Progenitor cell of endocrine pancreas (in vitro differentiated cells): ENCODE measurements around the gene PAQR5. TPM values are rescaled to one million over a fixed set of nuclear protein-coding genes. Genes with fewer than 3 reads are reported as not detected.

ENCODE experiments used
- DNase-seq: peaks from one replicate; pipeline ENCODE4 v3.0.0; 2021; ENCODE audit warnings: low spot score; ENCODE audit not compliant: unreplicated experiment
- H3K27ac Mint-ChIP-seq: 2 replicates; pipeline ENCODE4 v1.8.0; 2021; ENCODE audit warnings: mild to moderate bottlenecking, moderate library complexity, mixed read lengths
- H3K27me3 Mint-ChIP-seq: 2 replicates; pipeline ENCODE4 v1.8.0; 2021; ENCODE audit warnings: mixed read lengths
- H3K36me3 Mint-ChIP-seq: 2 replicates; pipeline ENCODE4 v1.8.0; 2022; ENCODE audit warnings: mixed read lengths; ENCODE audit not compliant: insufficient read depth
- H3K4me1 Mint-ChIP-seq: 2 replicates; pipeline ENCODE4 v1.8.0; 2021; ENCODE audit warnings: low read depth, mixed read lengths
- H3K4me3 Mint-ChIP-seq: 2 replicates; pipeline ENCODE4 v1.8.0; 2021; ENCODE audit warnings: low read depth, mild to moderate bottlenecking, moderate library complexity, mixed read lengths
- H3K9me3 Mint-ChIP-seq: 2 replicates; pipeline ENCODE4 v1.8.0; 2021; ENCODE audit warnings: low read depth, mixed read lengths
- total RNA-seq: library from RNA; stranded (reverse); gene quantifications from 2 replicates; pipeline ENCODE4 v1.2.1, GENCODE V29; 2021
- TF ChIP-seq, protein P1 (sequence below): fragments of 200-600 bp; sonication (generic); IDR thresholded peaks from one replicate; pipeline ENCODE4 v1.5.0; 2021; ENCODE audit warnings: antibody characterized with exemption, mild to moderate bottlenecking; ENCODE audit not compliant: unreplicated experiment

The PAQR5 gene
- total RNA-seq, 1 donor from 2014 or later = 14.6 TPM

GRCh38 chr15:69405110-69405509 lies 106.4 kb downstream of the PAQR5 start:
- Mint-ChIP-seq H3K27me3 (no peaks in the 10 kb centered on the region), H3K27ac (no peak overlapping the region), H3K4me1 (no peaks in the 10 kb centered on the region), H3K36me3 (peaks cover 7% of the 10 kb centered on the region), H3K4me3 (no peak overlapping the region), H3K9me3 (no peaks in the 10 kb centered on the region)
- TF ChIP-seq, protein P1, sequence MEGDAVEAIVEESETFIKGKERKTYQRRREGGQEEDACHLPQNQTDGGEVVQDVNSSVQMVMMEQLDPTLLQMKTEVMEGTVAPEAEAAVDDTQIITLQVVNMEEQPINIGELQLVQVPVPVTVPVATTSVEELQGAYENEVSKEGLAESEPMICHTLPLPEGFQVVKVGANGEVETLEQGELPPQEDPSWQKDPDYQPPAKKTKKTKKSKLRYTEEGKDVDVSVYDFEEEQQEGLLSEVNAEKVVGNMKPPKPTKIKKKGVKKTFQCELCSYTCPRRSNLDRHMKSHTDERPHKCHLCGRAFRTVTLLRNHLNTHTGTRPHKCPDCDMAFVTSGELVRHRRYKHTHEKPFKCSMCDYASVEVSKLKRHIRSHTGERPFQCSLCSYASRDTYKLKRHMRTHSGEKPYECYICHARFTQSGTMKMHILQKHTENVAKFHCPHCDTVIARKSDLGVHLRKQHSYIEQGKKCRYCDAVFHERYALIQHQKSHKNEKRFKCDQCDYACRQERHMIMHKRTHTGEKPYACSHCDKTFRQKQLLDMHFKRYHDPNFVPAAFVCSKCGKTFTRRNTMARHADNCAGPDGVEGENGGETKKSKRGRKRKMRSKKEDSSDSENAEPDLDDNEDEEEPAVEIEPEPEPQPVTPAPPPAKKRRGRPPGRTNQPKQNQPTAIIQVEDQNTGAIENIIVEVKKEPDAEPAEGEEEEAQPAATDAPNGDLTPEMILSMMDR = no peak
- no peak for DNase-seq

GRCh38 chr15:69407719-69408400 lies 109.1 kb downstream of the PAQR5 start:
- no peak overlapping the region for H3K4me3 Mint-ChIP-seq
- H3K27ac Mint-ChIP-seq = no peak overlapping the region
- no peaks in the 10 kb centered on the region for H3K9me3 Mint-ChIP-seq
- TF ChIP-seq, protein P1 = no peak
- no peaks in the 10 kb centered on the region for H3K4me1 Mint-ChIP-seq
- DNase-seq = no peak
- H3K36me3 Mint-ChIP-seq = peaks cover 2% of the 10 kb centered on the region
- H3K27me3 Mint-ChIP-seq = no peaks in the 10 kb centered on the region

GRCh38 chr15:69408841-69409240 lies 110.1 kb downstream of the PAQR5 start:
- Mint-ChIP-seq H3K27me3 (no peaks in the 10 kb centered on the region), H3K36me3 (peaks cover 2% of the 10 kb centered on the region), H3K4me1 (peaks cover under 1% of the 10 kb centered on the region), H3K9me3 (no peaks in the 10 kb centered on the region), H3K4me3 (no peak overlapping the region), H3K27ac (no peak overlapping the region)
- no peak for DNase-seq
- TF ChIP-seq, protein P1 = no peak

DNA sequence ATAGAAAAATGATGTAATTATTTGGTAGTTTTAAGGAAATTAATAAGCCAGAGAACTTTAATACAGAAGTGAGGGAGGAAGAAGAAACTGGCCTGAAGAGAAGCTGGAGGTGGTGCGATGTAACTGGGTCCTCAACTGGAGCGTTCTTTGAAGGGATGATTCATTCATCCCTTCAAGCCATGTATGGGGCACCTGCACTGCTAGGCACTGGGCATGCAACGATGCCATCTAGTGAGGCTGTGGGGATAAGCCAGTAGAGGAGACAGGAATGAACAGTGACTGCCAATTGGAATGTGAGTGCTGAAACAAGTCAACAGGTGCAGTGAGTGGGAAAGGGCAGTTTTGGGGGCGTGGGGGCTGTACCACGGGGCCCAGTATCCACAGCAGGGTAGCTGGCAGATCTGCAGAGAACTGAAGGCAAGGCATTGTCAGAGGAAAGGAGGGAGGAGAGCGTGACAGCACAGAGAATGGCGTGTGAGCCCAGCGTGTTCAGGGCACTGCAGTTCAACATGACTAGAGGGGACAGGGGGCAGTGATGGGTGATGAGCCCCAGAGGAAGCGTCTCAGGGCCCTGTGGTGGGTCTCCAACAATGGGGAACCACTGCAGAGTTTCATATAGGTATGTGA lies 111.6 kb downstream of the PAQR5 start:
- TF ChIP-seq, protein P1 = peak; percentile 22
- Mint-ChIP-seq H3K9me3 (no peaks in the 10 kb centered on the region), H3K27ac (no peak overlapping the region), H3K4me3 (no peak overlapping the region), H3K4me1 (peaks cover 6% of the 10 kb centered on the region), H3K27me3 (no peaks in the 10 kb centered on the region), H3K36me3 (no peaks in the 10 kb centered on the region)
- no peak for DNase-seq

GRCh38 chr15:69412274-69412673 lies 113.6 kb downstream of the PAQR5 start:
- no peaks in the 10 kb centered on the region for H3K27me3 Mint-ChIP-seq
- no peaks in the 10 kb centered on the region for H3K36me3 Mint-ChIP-seq
- H3K9me3 Mint-ChIP-seq = no peaks in the 10 kb centered on the region
- no peak overlapping the region for H3K4me3 Mint-ChIP-seq
- DNase-seq = no peak
- H3K27ac Mint-ChIP-seq = no peak overlapping the region
- peaks cover 8% of the 10 kb centered on the region for H3K4me1 Mint-ChIP-seq
- TF ChIP-seq, protein P1 = no peak
